MCF 10A (cell line): ENCODE results near the gene ROGDI. TPM values are rescaled to one million over a fixed set of nuclear protein-coding genes. Genes with fewer than 3 reads are reported as not detected.
A peak's percentile ranks its signal among the peaks of the same experiment; 100 is the strongest.

Experiments used
- BruUV-seq: library from RNA; stranded (reverse); fragments of 400-500 nt; replicated peaks from 2 replicates; lab custom pipeline; 2021; lab: Mats Ljungman, UMichigan
- CTCF ChIA-PET: fragments of 300-600 bp; sonication (Branson Sonifier 250); formaldehyde crosslinking; extraction: SDS; loops from one replicate; lab custom pipeline; 2021; ENCODE audit warnings: antibody characterized with exemption, inconsistent platforms; lab: Yijun Ruan, JAX
- POLR2A ChIA-PET: fragments of 300-600, 350-650 bp; sonication (Branson Sonifier 250); formaldehyde crosslinking; extraction: SDS; loops from one replicate; lab custom pipeline; 2020; ENCODE audit warnings: antibody characterized with exemption, inconsistent platforms; lab: Yijun Ruan, JAX
- DNase-seq: peaks from one replicate; pipeline ENCODE4 v3.0.0-alpha.2; 2018; ENCODE audit not compliant: unreplicated experiment
- H3K27ac Mint-ChIP-seq: one replicate; pipeline ENCODE4 v1.8.0; 2022; ENCODE audit warnings: mild to moderate bottlenecking, low read depth, mixed read lengths; ENCODE audit not compliant: unreplicated experiment
- H3K27me3 Mint-ChIP-seq: one replicate; pipeline ENCODE4 v1.8.0; 2022; ENCODE audit warnings: mixed read lengths; ENCODE audit not compliant: insufficient read depth, unreplicated experiment
- H3K36me3 Mint-ChIP-seq: one replicate; pipeline ENCODE4 v1.8.0; 2022; ENCODE audit warnings: mild to moderate bottlenecking, moderate library complexity, mixed read lengths; ENCODE audit not compliant: insufficient read depth, unreplicated experiment
- H3K4me1 Mint-ChIP-seq: one replicate; pipeline ENCODE4 v1.8.0; 2022; ENCODE audit warnings: mixed read lengths; ENCODE audit not compliant: insufficient read depth, unreplicated experiment
- H3K4me3 Mint-ChIP-seq: one replicate; pipeline ENCODE4 v1.8.0; 2022; ENCODE audit warnings: mild to moderate bottlenecking, moderate library complexity, mixed read lengths; ENCODE audit not compliant: unreplicated experiment
- H3K9me3 Mint-ChIP-seq: one replicate; pipeline ENCODE4 v1.8.0; 2022; ENCODE audit warnings: mixed read lengths; ENCODE audit not compliant: unreplicated experiment
- intact Hi-C: fragments of 100-400 bp; cut with micrococcal nuclease; formaldehyde crosslinking; loops from 2 replicates; pipeline ENCODE4 v1.14.1; 2022
- total RNA-seq: library from RNA; stranded (reverse); gene quantifications from 2 replicates; pipeline ENCODE4 v1.2.3, GENCODE V29; 2022
- TF ChIP-seq, protein P1 (sequence below): fragments of 200-600 bp; IDR thresholded peaks from one replicate; pipeline ENCODE4 v1.8.0; 2022; ENCODE audit warnings: antibody characterized with exemption, mild to moderate bottlenecking; ENCODE audit not compliant: unreplicated experiment

The ROGDI gene
- total RNA-seq, 1 experiment from 2014 or later, result 5.9 TPM

DNA sequence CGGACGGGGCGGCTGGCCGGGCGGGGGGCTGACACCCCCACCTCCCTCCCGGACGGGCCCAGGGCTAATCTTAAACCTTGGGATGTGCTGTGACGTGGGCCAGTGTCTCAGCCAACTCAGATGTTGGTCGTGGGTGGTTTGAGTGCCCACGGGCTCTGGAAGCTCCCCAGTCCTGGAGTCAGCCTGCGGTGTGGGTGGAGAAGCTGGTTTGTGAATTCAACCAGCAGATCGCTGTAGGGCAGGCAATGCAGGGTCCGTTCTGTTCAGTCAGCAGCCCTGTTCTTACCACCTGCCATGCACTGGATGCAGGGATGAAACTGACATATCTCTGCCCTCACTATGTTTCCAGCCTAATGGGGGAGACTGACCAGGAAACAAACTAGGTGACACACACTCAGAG, 27.4 kb downstream of the ROGDI start:
- DNase-seq, result no peak
- no TSS peak for BruUV-seq
- peaks cover under 1% of the 10 kb centered on the region for H3K36me3 Mint-ChIP-seq
- no peaks in the 10 kb centered on the region for H3K27me3 Mint-ChIP-seq
- no peaks in the 10 kb centered on the region for H3K4me1 Mint-ChIP-seq
- H3K9me3 Mint-ChIP-seq, result no peaks in the 10 kb centered on the region
- TF ChIP-seq, protein P1, sequence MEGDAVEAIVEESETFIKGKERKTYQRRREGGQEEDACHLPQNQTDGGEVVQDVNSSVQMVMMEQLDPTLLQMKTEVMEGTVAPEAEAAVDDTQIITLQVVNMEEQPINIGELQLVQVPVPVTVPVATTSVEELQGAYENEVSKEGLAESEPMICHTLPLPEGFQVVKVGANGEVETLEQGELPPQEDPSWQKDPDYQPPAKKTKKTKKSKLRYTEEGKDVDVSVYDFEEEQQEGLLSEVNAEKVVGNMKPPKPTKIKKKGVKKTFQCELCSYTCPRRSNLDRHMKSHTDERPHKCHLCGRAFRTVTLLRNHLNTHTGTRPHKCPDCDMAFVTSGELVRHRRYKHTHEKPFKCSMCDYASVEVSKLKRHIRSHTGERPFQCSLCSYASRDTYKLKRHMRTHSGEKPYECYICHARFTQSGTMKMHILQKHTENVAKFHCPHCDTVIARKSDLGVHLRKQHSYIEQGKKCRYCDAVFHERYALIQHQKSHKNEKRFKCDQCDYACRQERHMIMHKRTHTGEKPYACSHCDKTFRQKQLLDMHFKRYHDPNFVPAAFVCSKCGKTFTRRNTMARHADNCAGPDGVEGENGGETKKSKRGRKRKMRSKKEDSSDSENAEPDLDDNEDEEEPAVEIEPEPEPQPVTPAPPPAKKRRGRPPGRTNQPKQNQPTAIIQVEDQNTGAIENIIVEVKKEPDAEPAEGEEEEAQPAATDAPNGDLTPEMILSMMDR, result no peak
- no peak overlapping the region for H3K27ac Mint-ChIP-seq
- POLR2A ChIA-PET, result no interaction called here
- CTCF ChIA-PET, result no interaction called here
- H3K4me3 Mint-ChIP-seq, result no peak overlapping the region
- intact Hi-C loops, result no loop called here

DNA sequence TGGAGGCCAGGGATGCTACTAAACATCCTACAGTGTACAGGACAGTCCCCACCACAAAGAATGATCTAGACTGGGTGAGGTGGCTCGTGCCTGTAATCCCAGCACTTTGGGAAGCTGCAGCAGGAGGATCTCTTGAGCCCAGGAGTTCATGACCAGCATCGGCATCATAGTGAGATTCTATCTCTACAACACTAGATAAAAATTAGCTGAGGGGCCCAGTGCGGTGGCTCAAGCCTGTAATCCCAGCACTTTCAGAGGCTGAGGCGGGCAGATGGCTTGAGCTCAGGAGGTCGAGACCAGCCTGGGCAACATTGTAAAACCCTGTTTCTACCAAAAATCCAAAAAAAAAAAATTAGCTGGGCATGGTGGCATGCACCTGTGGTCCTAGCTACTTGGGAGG, 30.1 kb downstream of the ROGDI start:
- DNase-seq, result no peak
- H3K4me3 Mint-ChIP-seq, result no peak overlapping the region
- POLR2A ChIA-PET, result no interaction called here
- H3K4me1 Mint-ChIP-seq, result peaks cover 5% of the 10 kb centered on the region
- H3K27me3 Mint-ChIP-seq, result no peaks in the 10 kb centered on the region
- intact Hi-C loops, result no loop called here
- no TSS peak for BruUV-seq
- no peaks in the 10 kb centered on the region for H3K9me3 Mint-ChIP-seq
- H3K36me3 Mint-ChIP-seq, result peaks cover 4% of the 10 kb centered on the region
- H3K27ac Mint-ChIP-seq, result no peak overlapping the region
- TF ChIP-seq, protein P1, result no peak
- CTCF ChIA-PET, result interaction anchor here (0.6 to 0.7 kb wide), 2 partner anchors 18 to 294 kb away, joined by 3 to 6 read pairs; no protein-coding TSS in a partner anchor

DNA sequence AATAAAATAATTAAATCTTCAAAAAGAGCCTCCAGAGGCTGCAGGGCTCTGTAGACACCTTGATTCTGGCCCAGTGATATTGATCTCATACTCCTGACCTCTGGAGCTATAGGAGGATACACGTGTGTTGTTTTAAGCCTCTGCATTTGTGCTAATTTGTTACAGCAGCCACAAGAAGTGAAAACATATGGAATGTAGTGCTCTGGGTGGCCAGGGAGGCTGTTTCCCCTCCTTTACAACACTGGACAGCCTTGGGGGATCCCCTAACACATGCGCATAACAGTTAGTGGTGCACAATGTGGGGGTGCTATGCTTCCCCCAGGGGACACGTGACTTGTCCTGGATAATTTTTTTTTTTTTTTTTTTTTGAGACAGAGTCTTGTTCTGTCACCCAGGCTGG, 30.8 kb downstream of the ROGDI start:
- Mint-ChIP-seq H3K27ac (no peak overlapping the region), H3K36me3 (peaks cover 4% of the 10 kb centered on the region), H3K4me1 (peaks cover 5% of the 10 kb centered on the region), H3K27me3 (no peaks in the 10 kb centered on the region), H3K9me3 (no peaks in the 10 kb centered on the region), H3K4me3 (no peak overlapping the region)
- POLR2A ChIA-PET, result no interaction called here
- TF ChIP-seq, protein P1, result no peak
- DNase-seq, result no peak
- intact Hi-C loops, result no loop called here
- no TSS peak for BruUV-seq
- CTCF ChIA-PET, result interaction anchor here (0.7 kb wide), 1 partner anchor 293 kb away, joined by 6 read pairs; no protein-coding TSS in a partner anchor

DNA sequence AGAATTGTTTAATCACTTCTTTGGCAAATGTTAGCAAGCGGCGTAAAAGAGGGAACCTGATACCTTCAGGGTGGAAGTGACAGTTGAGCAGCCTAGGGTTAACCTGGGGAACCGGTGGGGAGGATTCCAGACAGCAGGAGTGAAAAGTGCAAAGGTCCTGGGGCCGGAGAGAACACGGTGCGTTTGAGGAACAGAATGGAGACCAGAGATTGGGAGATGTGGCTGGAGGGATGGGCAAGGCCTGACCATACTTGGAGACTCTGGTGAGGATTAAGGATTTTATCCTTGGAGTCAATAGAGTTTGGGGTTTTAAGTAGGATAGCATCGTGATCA, 33.2 kb downstream of the ROGDI start:
- peaks cover 5% of the 10 kb centered on the region for H3K4me1 Mint-ChIP-seq
- H3K4me3 Mint-ChIP-seq, result peak overlapping the region; percentile 90
- BruUV-seq, result no TSS peak
- H3K36me3 Mint-ChIP-seq, result peaks cover 10% of the 10 kb centered on the region
- TF ChIP-seq, protein P1, result no peak
- H3K27me3 Mint-ChIP-seq, result no peaks in the 10 kb centered on the region
- H3K27ac Mint-ChIP-seq, result no peak overlapping the region
- ChIA-PET POLR2A (interaction anchor here (1.0 to 4.8 kb wide), 13 partner anchors 24 to 265 kb away, joined by 3 to 64 read pairs (median 7); partner anchors contain the start of genes ANKS3, DNAAF8, GLYR1 and NAGPA), CTCF (interaction anchor here (0.6 to 1.2 kb wide), 2 partner anchors 35 to 43 kb away, joined by 3 to 4 read pairs; partner anchors contain the start of genes ANKS3 and DNAAF8)
- intact Hi-C loops, result loop anchor here (2.0 kb wide), 1 partner anchor 78 kb away; the partner anchor contains the start of genes GLYR1 and UBN1
- no peak for DNase-seq
- H3K9me3 Mint-ChIP-seq, result no peaks in the 10 kb centered on the region
